ENCODE results near the gene ZNF83. TPM values are rescaled to one million over a fixed set of nuclear protein-coding genes. Genes with fewer than 3 reads are reported as not detected.
"Not testable (repeated sequence)": the region's sequence is repeated elsewhere in the genome, so short reads cannot be mapped to it uniquely, and the experiment has no call there.

Gene ZNF83
- total RNA-seq, 1 donor from 2014 or later = 21.1 TPM

GRCh38 chr19:52622261-52622660, 15.9 kb downstream of the ZNF83 start:
- peaks cover 78% of the 10 kb centered on the region for H3K36me3 ChIP-seq
- peak; percentile 21 for TF ChIP-seq CTCF (IDR thresholded peaks at IDR 0.05; ENCODE audit: borderline replicate concordance)
- no peak overlapping the region for H3K4me3 ChIP-seq
- H3K27me3 ChIP-seq (ENCODE audit: low read depth) = no peaks in the 10 kb centered on the region
- intact Hi-C loops (cut with micrococcal nuclease) = no loop called here
- H3K4me1 ChIP-seq = no peaks in the 10 kb centered on the region
- no peak overlapping the region for H3K27ac ChIP-seq (replicated peaks)
- DNase-seq = no peak
- H3K9me3 ChIP-seq (replicated peaks) = no peaks in the 10 kb centered on the region

- Histone ChIP-seq H3K27ac (replicated peaks) (no peak overlapping the region), H3K4me3 (no peak overlapping the region), H3K36me3 (peaks cover 78% of the 10 kb centered on the region), H3K9me3 (replicated peaks) (peaks cover 7% of the 10 kb centered on the region), H3K27me3 (ENCODE audit: low read depth) (no peaks in the 10 kb centered on the region), H3K4me1 (no peaks in the 10 kb centered on the region)
- DNase-seq = no peak
- no peak for TF ChIP-seq CTCF (IDR thresholded peaks at IDR 0.05; ENCODE audit: borderline replicate concordance)
- intact Hi-C loops (cut with micrococcal nuclease) = no loop called here
Measured at GRCh38 chr19:52621376-52621775, 16.8 kb downstream of the ZNF83 start.

GRCh38 chr19:52613299-52613906, 24.8 kb downstream of the ZNF83 start:
- H3K36me3 ChIP-seq = peaks cover 69% of the 10 kb centered on the region
- no peaks in the 10 kb centered on the region for H3K4me1 ChIP-seq

GRCh38 chr19:52603558-52604207, 34.5 kb downstream of the ZNF83 start:
- Histone ChIP-seq H3K36me3 (no peaks in the 10 kb centered on the region), H3K9me3 (replicated peaks) (peaks cover 11% of the 10 kb centered on the region), H3K27ac (replicated peaks) (peak overlapping the region; percentile 28), H3K4me1 (peaks cover 21% of the 10 kb centered on the region), H3K27me3 (ENCODE audit: low read depth) (no peaks in the 10 kb centered on the region), H3K4me3 (no peak overlapping the region)
- DNase-seq = no peak
- no peak for TF ChIP-seq CTCF (IDR thresholded peaks at IDR 0.05; ENCODE audit: borderline replicate concordance)
- intact Hi-C loops (cut with micrococcal nuclease) = no loop called here

More at GRCh38 chr19:52613299-52613906, 24.8 kb downstream of the ZNF83 start:
- DNase-seq = no peak
- no peaks in the 10 kb centered on the region for H3K27me3 ChIP-seq (ENCODE audit: low read depth)
- peaks cover 46% of the 10 kb centered on the region for H3K9me3 ChIP-seq (replicated peaks)
- H3K27ac ChIP-seq (replicated peaks) = no peak overlapping the region
- H3K4me3 ChIP-seq = no peak overlapping the region
- no peak for TF ChIP-seq CTCF (IDR thresholded peaks at IDR 0.05; ENCODE audit: borderline replicate concordance)
- intact Hi-C loops (cut with micrococcal nuclease) = no loop called here

- no peaks in the 10 kb centered on the region for H3K27me3 ChIP-seq (ENCODE audit: low read depth)
- peak overlapping the region; percentile 68 for H3K27ac ChIP-seq (replicated peaks)
- intact Hi-C loops (cut with micrococcal nuclease) = no loop called here
- H3K4me3 ChIP-seq = no peak overlapping the region
- H3K9me3 ChIP-seq (replicated peaks) = peaks cover 11% of the 10 kb centered on the region
- TF ChIP-seq CTCF (IDR thresholded peaks at IDR 0.05; ENCODE audit: borderline replicate concordance) = no peak
- peaks cover 21% of the 10 kb centered on the region for H3K4me1 ChIP-seq
- H3K36me3 ChIP-seq = no peaks in the 10 kb centered on the region
- DNase-seq = no peak
Measured at GRCh38 chr19:52602941-52603340, 35.2 kb downstream of the ZNF83 start.

GRCh38 chr19:52601974-52602366, 36.2 kb downstream of the ZNF83 start:
- H3K36me3 ChIP-seq; intact Hi-C loops (cut with micrococcal nuclease); DNase-seq; H3K9me3 ChIP-seq (replicated peaks); H3K27me3 ChIP-seq (ENCODE audit: low read depth): not testable (repeated sequence)
- Histone ChIP-seq H3K27ac (replicated peaks) (peak overlapping the region; percentile 68), H3K4me3 (peak overlapping the region; percentile 74), H3K4me1 (peaks cover 21% of the 10 kb centered on the region)
